H1 (cell line): ENCODE data around the gene DOC2A. TPM values are rescaled to one million over a fixed set of nuclear protein-coding genes. Genes with fewer than 3 reads are reported as not detected.
A peak's percentile ranks its signal among the peaks of the same experiment; 100 is the strongest.

Experiments
- CTCF ChIA-PET: fragments of 300-600 bp; sonication (Branson Sonifier 250); formaldehyde crosslinking; loops from one replicate; lab custom pipeline; 2021; ENCODE audit not compliant: partially characterized antibody; lab: Charles Lee
- POLR2A ChIA-PET: fragments of 300-600 bp; sonication (Branson Sonifier 250); formaldehyde crosslinking; loops from one replicate; lab custom pipeline; 2021; ENCODE audit warnings: inconsistent platforms; ENCODE audit not compliant: partially characterized antibody; lab: Charles Lee
- DNase-seq, 2 experiments: peaks; one replicate each; pipeline versions ENCODE4 v3.0.0 to v3.0.0-alpha.2; 2010 to 2022; ENCODE audit warnings: low spot score in 2 of 2, low read depth in 1 of 2, mixed read lengths in 1 of 2
- FAIRE-seq: peaks from 2 replicates; lab custom pipeline; 2011; peaks lifted over from hg19 to GRCh38; lab: Jason Lieb, UNC
- H2AFZ ChIP-seq: 2 replicates; pipeline ENCODE4 v1.8.1; 2012; ENCODE audit warnings: low read length, inconsistent platforms
- H2AK5ac ChIP-seq: 2 replicates; pipeline ENCODE4 v1.6.1; 2013; ENCODE audit warnings: low read depth, low read length
- H2BK120ac ChIP-seq: replicated peaks from 2 replicates; pipeline ENCODE3; 2013; ENCODE audit warnings: low read depth, low read length, inconsistent platforms
- H2BK12ac ChIP-seq: 2 replicates; pipeline ENCODE4 v1.6.1; 2013; ENCODE audit warnings: low read depth, low read length
- H2BK15ac ChIP-seq: 2 replicates; pipeline ENCODE4 v1.6.1; 2013; ENCODE audit warnings: low read length
- H2BK20ac ChIP-seq: 2 replicates; pipeline ENCODE4 v1.6.1; 2013; ENCODE audit warnings: low read length
- H2BK5ac ChIP-seq: 2 replicates; pipeline ENCODE4 v1.6.1; 2013; ENCODE audit warnings: low read depth, low read length
- H3K14ac ChIP-seq: 2 replicates; pipeline ENCODE4 v1.6.1; 2013; ENCODE audit warnings: inconsistent platforms; ENCODE audit not compliant: insufficient read length
- H3K18ac ChIP-seq: 2 replicates; pipeline ENCODE4 v1.6.1; 2013; ENCODE audit warnings: low read length; ENCODE audit errors: extremely low read depth
- H3K23ac ChIP-seq: 2 replicates; pipeline ENCODE4 v1.6.1; 2013; ENCODE audit warnings: inconsistent platforms; ENCODE audit not compliant: insufficient read length
- H3K23me2 ChIP-seq: 2 replicates; pipeline ENCODE4 v1.6.1; 2013; ENCODE audit warnings: low read depth, low read length
- H3K27ac ChIP-seq: 2 replicates; pipeline ENCODE4 v1.6.1; 2011; ENCODE audit warnings: low read depth, low read length, inconsistent platforms
- H3K27me3 ChIP-seq, 4 experiments: replicated peaks in 1 of 4; 1 replicate in 1 of 4; 2 replicates in 3 of 4; pipeline versions ENCODE4 v1.6.1 to v1.8.1; 2011 to 2013; ENCODE audit warnings: low read length in 3 of 4, mild to moderate bottlenecking in 3 of 4, inconsistent platforms in 2 of 4, mixed read lengths in 2 of 4, moderate library complexity in 1 of 4; ENCODE audit not compliant: control insufficient read depth in 3 of 4, insufficient read depth in 3 of 4; ENCODE audit errors: extremely low read depth in 1 of 4
- H3K36me3 ChIP-seq, 4 experiments: 2 replicates each; pipeline versions ENCODE4 v1.6.1 to v1.8.1; 2011 to 2013; ENCODE audit warnings: mild to moderate bottlenecking in 4 of 4, low read length in 3 of 4, moderate library complexity in 2 of 4, control low read depth in 1 of 4, inconsistent platforms in 1 of 4; ENCODE audit not compliant: insufficient read depth in 4 of 4, control insufficient read depth in 2 of 4
- H3K4ac ChIP-seq: replicated peaks from 2 replicates; pipeline ENCODE3; 2013; ENCODE audit warnings: low read length, low read depth, mixed read lengths, inconsistent platforms; ENCODE audit not compliant: insufficient read length
- H3K4me1 ChIP-seq, 4 experiments: replicated peaks in 1 of 4; 1 replicate in 1 of 4; 2 replicates in 3 of 4; pipeline versions ENCODE4 v1.6.1 to v1.8.1; 2011 to 2013; ENCODE audit warnings: low read length in 3 of 4, inconsistent platforms in 2 of 4, mixed read lengths in 1 of 4; ENCODE audit not compliant: insufficient read depth in 4 of 4, control insufficient read depth in 3 of 4
- H3K4me2 ChIP-seq, 2 experiments: 2 replicates each; pipeline versions ENCODE4 v1.6.1 to v1.8.1; 2011 to 2013; ENCODE audit warnings: low read depth in 2 of 2, low read length in 2 of 2, control low read depth in 1 of 2, inconsistent platforms in 1 of 2, mild to moderate bottlenecking in 1 of 2; ENCODE audit not compliant: insufficient read depth in 1 of 2
- H3K4me3 ChIP-seq, 4 experiments: fragments of 200-600, 300-600 bp in 1 of 4; sonication (generic), shearing (Covaris generic), sonication (Bioruptor Twin) in 1 of 4; 2 replicates each; pipeline versions ENCODE4 v1.5.1 to v1.8.1; 2011 to 2016; ENCODE audit warnings: low read length in 4 of 4, low read depth in 3 of 4, control low read depth in 2 of 4, inconsistent platforms in 2 of 4, mild to moderate bottlenecking in 2 of 4, mixed read lengths in 1 of 4, moderate library complexity in 1 of 4; ENCODE audit not compliant: insufficient read depth in 2 of 4; ENCODE audit errors: extremely low read depth in 1 of 4
- H3K56ac ChIP-seq: replicated peaks from 2 replicates; pipeline ENCODE3; 2013; ENCODE audit warnings: low read depth, mild to moderate bottlenecking, mixed read lengths, low read length, inconsistent platforms; ENCODE audit not compliant: insufficient read length
- H3K79me1 ChIP-seq: 2 replicates; pipeline ENCODE4 v1.6.1; 2013; ENCODE audit warnings: low read depth, low read length, control low read depth
- H3K79me2 ChIP-seq, 2 experiments: 2 replicates each; pipeline versions ENCODE4 v1.6.1 to v1.8.1; 2012 to 2013; ENCODE audit warnings: low read length in 2 of 2, mild to moderate bottlenecking in 2 of 2, inconsistent platforms in 1 of 2; ENCODE audit not compliant: insufficient read depth in 2 of 2, control insufficient read depth in 1 of 2
- H3K9ac ChIP-seq, 4 experiments: replicated peaks in 1 of 4; 1 replicate in 1 of 4; 2 replicates in 3 of 4; pipeline versions ENCODE4 v1.6.1 to v1.8.1; 2011 to 2013; ENCODE audit warnings: low read depth in 3 of 4, low read length in 3 of 4, control low read depth in 2 of 4, mild to moderate bottlenecking in 2 of 4, moderate library complexity in 2 of 4, inconsistent platforms in 1 of 4; ENCODE audit errors: extremely low read depth in 1 of 4
- H3K9me3 ChIP-seq, 2 experiments: 2 replicates each; pipeline versions ENCODE4 v1.6.1 to v1.8.1; 2012 to 2013; ENCODE audit warnings: mild to moderate bottlenecking in 2 of 2, moderate library complexity in 2 of 2, control low read depth in 1 of 2, inconsistent platforms in 1 of 2, low read depth in 1 of 2, low read length in 1 of 2, mixed read lengths in 1 of 2; ENCODE audit not compliant: insufficient read depth in 2 of 2
- H4K20me1 ChIP-seq, 2 experiments: replicated peaks in 1 of 2; 2 replicates each; pipeline versions ENCODE3 to v1.8.1; 2011 to 2013; ENCODE audit warnings: inconsistent platforms in 2 of 2, low read length in 2 of 2, mild to moderate bottlenecking in 1 of 2; ENCODE audit not compliant: insufficient read depth in 2 of 2, control insufficient read depth in 1 of 2
- H4K5ac ChIP-seq: 2 replicates; pipeline ENCODE4 v1.6.1; 2013; ENCODE audit warnings: low read length, low read depth, mixed read lengths, inconsistent platforms; ENCODE audit not compliant: insufficient read length
- H4K8ac ChIP-seq: 2 replicates; pipeline ENCODE4 v1.8.0; 2013; ENCODE audit warnings: mild to moderate bottlenecking, moderate library complexity, low read length, inconsistent platforms; ENCODE audit not compliant: insufficient read depth; ENCODE audit errors: extremely low read depth
- H4K91ac ChIP-seq: replicated peaks from 2 replicates; pipeline ENCODE3; 2013; ENCODE audit warnings: low read length, mixed read lengths, inconsistent platforms; ENCODE audit not compliant: insufficient read length
- CEBPB ChIP-seq: IDR thresholded peaks from 2 replicates; pipeline ENCODE4 v1.6.1; 2012; ENCODE audit warnings: low read depth, low read length
- CTCF ChIP-seq, 3 experiments: IDR thresholded peaks; 1 replicate in 2 of 3; 2 replicates in 1 of 3; pipeline versions ENCODE4 v1.5.1 to v1.6.1; 2011; ENCODE audit warnings: low read length in 3 of 3, mild to moderate bottlenecking in 3 of 3, inconsistent platforms in 2 of 3, low read depth in 1 of 3, moderate library complexity in 1 of 3; ENCODE audit not compliant: insufficient read depth in 1 of 3; ENCODE audit errors: control extremely low read depth in 1 of 3
- PHF8 ChIP-seq: fragments of 200-600 bp; sonication (generic); conservative IDR thresholded peaks from 2 replicates; pipeline ENCODE4 v1.7.1; 2012; ENCODE audit warnings: low read depth, mild to moderate bottlenecking, inconsistent platforms, low read length, moderate library complexity
- POLR2AphosphoS5 ChIP-seq: IDR thresholded peaks from 2 replicates; pipeline ENCODE4 v1.6.1; 2011; ENCODE audit warnings: low read depth, low read length
- RBBP5 ChIP-seq: IDR thresholded peaks from 2 replicates; pipeline ENCODE4 v1.7.1; 2012; ENCODE audit warnings: low read depth, mild to moderate bottlenecking, inconsistent platforms, low read length, moderate library complexity, borderline replicate concordance
- SAP30 ChIP-seq: fragments of 300-600 bp; sonication (generic); IDR thresholded peaks from 2 replicates; pipeline ENCODE4 v1.7.1; 2012; ENCODE audit warnings: low read length, moderate library complexity, mild to moderate bottlenecking, inconsistent platforms; ENCODE audit not compliant: insufficient read depth, insufficient replicate concordance
- YY1 ChIP-seq: IDR thresholded peaks from 2 replicates; pipeline ENCODE4 v1.6.1; 2011; ENCODE audit warnings: low read depth, mild to moderate bottlenecking, low read length
- WGBS, 2 experiments: shearing (Covaris generic) in 1 of 2; methylation state at CpG; one replicate each; pipeline versions ENCODE4 v1.1.6 to v1.1.7; 2013 to 2015; ENCODE audit warnings: low lambda C conversion rate in 2 of 2, mixed read lengths in 2 of 2, inconsistent platforms in 1 of 2, low coverage in 1 of 2, missing lambda C conversion rate in 1 of 2; ENCODE audit not compliant: insufficient replicate concordance in 2 of 2, insufficient coverage in 1 of 2, insufficient read length in 1 of 2; ENCODE audit errors: extremely low coverage in 1 of 2, missing lambda C conversion rate in 1 of 2; 5-methylcytosine and 5-hydroxymethylcytosine counted together
- polyA plus RNA-seq, 7 experiments: library from polyadenylated mRNA; depleted of rRNA in 3 of 7; stranded (reverse) in 5 of 7; unstranded in 2 of 7; fragments of >200 nt in 5 of 7; fragments of 200-250 nt in 2 of 7; gene quantifications; 1 replicate in 5 of 7; 2 replicates in 1 of 7; 4 replicates in 1 of 7; pipeline versions ENCODE4 v1.2.1 to v1.2.3, GENCODE V29; 2011 to 2013; ENCODE audit warnings: missing spikeins in 2 of 7, mixed read lengths in 2 of 7
- total RNA-seq: library from RNA; stranded (reverse); fragmentation: NEBNext Ultra II Directional; extraction: Animal tissue kit (Norgen Biotek cat#: 25700); gene quantifications from 2 replicates; pipeline ENCODE4 v1.2.1, GENCODE V29; 2021

The DOC2A gene
- total and polyA plus RNA-seq, 2 of the 8 experiments (the other 6 are each of a cell fraction or from before 2014, with no cell fraction given), result 13.9 to 20.7 TPM

DNA sequence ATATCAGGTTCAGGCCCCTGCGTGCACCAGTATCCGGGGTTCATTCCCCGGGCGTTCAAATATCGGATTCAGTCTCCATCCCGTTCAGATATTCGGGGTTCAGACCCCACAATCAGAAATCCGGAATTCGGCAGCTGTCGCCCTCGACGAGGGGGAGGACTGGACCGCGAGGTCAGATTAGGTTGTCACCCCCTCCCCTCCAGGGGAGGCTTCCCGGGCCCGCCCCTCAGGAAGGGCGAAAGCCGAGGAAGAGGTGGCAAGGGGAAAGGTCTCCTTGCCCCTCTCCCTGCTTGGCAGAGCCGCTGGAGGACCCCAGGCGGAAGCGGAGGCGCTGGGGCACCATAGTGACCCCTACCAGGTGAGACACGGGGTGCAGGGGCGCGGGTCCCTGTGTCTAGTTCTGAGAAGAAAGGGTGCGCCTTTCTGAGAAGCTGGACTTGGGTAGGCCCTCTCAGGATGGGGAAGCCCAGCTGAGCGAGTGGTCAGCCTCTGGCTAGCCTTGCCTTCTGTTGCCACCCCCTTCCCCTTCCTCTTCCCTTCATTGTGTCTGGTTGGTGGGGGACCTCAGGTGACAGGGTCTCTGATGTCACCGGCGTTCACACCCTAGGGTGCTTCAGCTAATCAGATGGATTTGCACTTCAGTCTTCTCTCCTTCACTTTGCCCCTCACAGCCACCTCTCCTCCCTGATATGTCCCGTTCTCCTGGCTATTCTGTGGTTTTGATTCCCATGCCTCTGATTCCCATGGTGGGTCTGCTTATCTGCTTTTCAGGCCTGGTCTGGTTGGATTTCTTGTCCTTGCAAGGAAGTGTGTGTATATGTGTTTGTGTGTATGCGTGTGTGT, 36.3 kb downstream of the DOC2A start:
- H3K18ac ChIP-seq, result no peak overlapping the region; the same call in 1 of the 2 replicates
- H2AK5ac ChIP-seq, result no peak overlapping the region
- H3K4me2 ChIP-seq, result peak overlapping the region; percentile 72 to 85
- peaks cover 2 to 10% (median 9%) of the 10 kb centered on the region in 4 experiments for H3K27me3 ChIP-seq
- DNase-seq, result no peak
- no peak overlapping the region for H3K56ac ChIP-seq
- WGBS, 2 experiments, result 14% methylated on average over 26 of the region's 31 CpGs; no CpG with 5 or more reads in 1 of the 2 experiments
- H3K9ac ChIP-seq, result peak overlapping the region; percentile 45 to 77 (median 69); a peak in 5 of 7 replicates
- peaks cover 8 to 28% (median 22%) of the 10 kb centered on the region in 4 experiments for H3K36me3 ChIP-seq
- no peak for FAIRE-seq
- H3K79me1 ChIP-seq, result peaks cover 24% of the 10 kb centered on the region
- no peak overlapping the region for H4K5ac ChIP-seq
- no peak overlapping the region for H2AFZ ChIP-seq
- peaks cover 4 to 18% of the 10 kb centered on the region in 2 experiments for H4K20me1 ChIP-seq
- H3K4me1 ChIP-seq, result peaks cover 4 to 20% (median 7%) of the 10 kb centered on the region in 4 experiments
- POLR2A ChIA-PET, result interaction anchor here (1.1 to 3.4 kb wide), 8 partner anchors 11 to 57 kb away, joined by 3 to 33 read pairs (median 12); partner anchors contain the start of genes HIRIP3, INO80E, KCTD13 and TLCD3B
- CTCF ChIA-PET, result interaction anchor here (1.0 to 3.7 kb wide), 10 partner anchors 10 to 63 kb away, joined by 3 to 12 read pairs (median 4); partner anchors contain the start of gene TLCD3B
- no peak overlapping the region for H2BK15ac ChIP-seq
- H3K23me2 ChIP-seq, result peaks cover 7% of the 10 kb centered on the region; the same call in 1 of the 2 replicates
- no peak overlapping the region for H3K14ac ChIP-seq
- TF ChIP-seq CTCF (IDR thresholded peaks at IDR 0.05; ENCODE audit: control extremely low read depth in 1 of 3, insufficient read depth in 1 of 3, low read depth in 1 of 3, low read length in 3 of 3), result no peak
- no peak for TF ChIP-seq YY1
- TF ChIP-seq PHF8, result peak; percentile 24; the same call in 1 of the 2 replicates
- TF ChIP-seq SAP30, result peak; percentile 15
- no peak for TF ChIP-seq CEBPB
- no peak for TF ChIP-seq POLR2AphosphoS5
- 0 out of 2 replicates have a peak, but pooled peaks have one; percentile 13 for TF ChIP-seq RBBP5
- peaks cover 9 to 34% of the 10 kb centered on the region in 2 experiments for H3K79me2 ChIP-seq
- no peak overlapping the region for H2BK120ac ChIP-seq
- no peak overlapping the region for H2BK5ac ChIP-seq
- no peak overlapping the region for H4K8ac ChIP-seq
- H2BK20ac ChIP-seq, result no peak overlapping the region
- peak overlapping the region; percentile 80 to 90 (median 85) for H3K4me3 ChIP-seq
- no peak overlapping the region for H4K91ac ChIP-seq
- H3K4ac ChIP-seq, result no peak overlapping the region
- H3K27ac ChIP-seq, result no peak overlapping the region
- no peak overlapping the region for H3K23ac ChIP-seq
- peaks cover 11% of the 10 kb centered on the region in 2 experiments for H3K9me3 ChIP-seq
- H2BK12ac ChIP-seq, result no peak overlapping the region
